AG04450 (cell line): ENCODE measurements around the gene TOX2. TPM values are rescaled to one million over a fixed set of nuclear protein-coding genes. Genes with fewer than 3 reads are reported as not detected.

ENCODE experiments used
- CTCF ChIA-PET: fragments of 300-600, 350-600 bp; formaldehyde crosslinking; extraction: SDS; loops from one replicate; lab custom pipeline; 2022; ENCODE audit warnings: antibody characterized with exemption, inconsistent platforms; lab: Charles Lee
- POLR2A ChIA-PET: fragments of 350-600 bp; formaldehyde crosslinking; extraction: SDS; loops from one replicate; lab custom pipeline; 2021; ENCODE audit warnings: antibody characterized with exemption, inconsistent platforms; lab: Yijun Ruan, JAX
- DNase-seq: peaks from one replicate; pipeline ENCODE4 v3.0.0-alpha.2; 2011; ENCODE audit warnings: low read depth, low spot score
- H3K27ac ChIP-seq: one replicate; pipeline ENCODE4 v1.5.1; 2012; ENCODE audit warnings: low read depth, low read length, control low read depth
- H3K27me3 ChIP-seq: one replicate; pipeline ENCODE4 v1.6.0; 2012; ENCODE audit warnings: low read length; ENCODE audit not compliant: control insufficient read depth, insufficient read depth
- H3K4me3 ChIP-seq: 2 replicates; pipeline ENCODE4 v1.5.1; 2011; ENCODE audit warnings: mild to moderate bottlenecking, low read depth, low read length, control low read depth
- H3K9me3 ChIP-seq: 2 replicates; pipeline ENCODE4 v1.5.1; 2012; ENCODE audit warnings: low read length; ENCODE audit not compliant: control insufficient read depth, insufficient read depth
- polyA plus RNA-seq: library from polyadenylated mRNA; depleted of rRNA; stranded (reverse); fragments of >200 nt; gene quantifications from 2 replicates; pipeline ENCODE4 v1.2.3, GENCODE V29; 2011
- TF ChIP-seq, protein P1 (sequence below): IDR thresholded peaks from 2 replicates; pipeline ENCODE4 v1.5.1; 2011; ENCODE audit warnings: low read depth, low read length, control low read depth, inconsistent platforms

TOX2 gene
- polyA plus RNA-seq, 1 experiment: 10.6 TPM

DNA sequence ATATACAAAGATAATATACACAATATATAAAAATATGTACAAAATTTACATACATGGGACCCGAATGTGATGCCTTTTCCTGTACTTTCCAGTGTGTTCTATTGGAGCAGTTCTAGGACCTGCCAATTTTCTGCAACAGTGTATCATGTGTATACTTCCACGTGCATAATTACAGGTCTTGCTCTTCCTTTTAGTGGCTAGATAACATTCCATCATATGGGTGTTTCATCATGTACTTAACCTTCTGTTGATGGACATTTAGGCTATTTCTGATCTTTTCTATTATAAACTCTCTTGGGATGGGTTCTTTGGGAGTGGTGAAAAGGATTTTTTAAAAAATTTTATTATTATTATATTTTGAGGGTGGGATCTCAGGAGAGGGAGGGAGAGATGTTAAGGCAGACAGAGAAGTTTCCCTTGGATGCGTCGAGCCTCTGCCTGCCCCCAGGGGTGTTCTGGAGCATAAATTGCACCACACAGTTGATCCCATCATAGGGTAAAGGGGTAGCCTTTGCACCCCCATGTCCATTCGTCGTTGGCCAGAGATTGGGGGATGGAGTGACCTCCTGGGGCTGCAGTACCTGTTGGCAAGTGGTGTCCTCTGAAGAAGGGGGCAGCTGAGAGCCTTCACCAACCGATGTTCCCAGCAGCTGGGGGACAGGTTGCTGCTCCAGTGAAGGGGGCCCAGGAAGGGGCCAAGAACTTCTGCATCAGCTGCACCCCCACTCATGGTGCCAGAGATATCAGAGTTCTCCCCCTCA lies 110.3 kb downstream of the TOX2 start:
- TF ChIP-seq, protein P1, sequence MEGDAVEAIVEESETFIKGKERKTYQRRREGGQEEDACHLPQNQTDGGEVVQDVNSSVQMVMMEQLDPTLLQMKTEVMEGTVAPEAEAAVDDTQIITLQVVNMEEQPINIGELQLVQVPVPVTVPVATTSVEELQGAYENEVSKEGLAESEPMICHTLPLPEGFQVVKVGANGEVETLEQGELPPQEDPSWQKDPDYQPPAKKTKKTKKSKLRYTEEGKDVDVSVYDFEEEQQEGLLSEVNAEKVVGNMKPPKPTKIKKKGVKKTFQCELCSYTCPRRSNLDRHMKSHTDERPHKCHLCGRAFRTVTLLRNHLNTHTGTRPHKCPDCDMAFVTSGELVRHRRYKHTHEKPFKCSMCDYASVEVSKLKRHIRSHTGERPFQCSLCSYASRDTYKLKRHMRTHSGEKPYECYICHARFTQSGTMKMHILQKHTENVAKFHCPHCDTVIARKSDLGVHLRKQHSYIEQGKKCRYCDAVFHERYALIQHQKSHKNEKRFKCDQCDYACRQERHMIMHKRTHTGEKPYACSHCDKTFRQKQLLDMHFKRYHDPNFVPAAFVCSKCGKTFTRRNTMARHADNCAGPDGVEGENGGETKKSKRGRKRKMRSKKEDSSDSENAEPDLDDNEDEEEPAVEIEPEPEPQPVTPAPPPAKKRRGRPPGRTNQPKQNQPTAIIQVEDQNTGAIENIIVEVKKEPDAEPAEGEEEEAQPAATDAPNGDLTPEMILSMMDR: no peak
- CTCF ChIA-PET: interaction anchor here (1.5 kb wide), 1 partner anchor 55 kb away, joined by 3 read pairs; no protein-coding TSS in a partner anchor
- POLR2A ChIA-PET: no interaction called here
- Histone ChIP-seq H3K27me3 (no peaks in the 10 kb centered on the region), H3K9me3 (no peaks in the 10 kb centered on the region; the same call in 1 of the 2 replicates), H3K27ac (no peak overlapping the region), H3K4me3 (no peak overlapping the region)
- no peak for DNase-seq

DNA sequence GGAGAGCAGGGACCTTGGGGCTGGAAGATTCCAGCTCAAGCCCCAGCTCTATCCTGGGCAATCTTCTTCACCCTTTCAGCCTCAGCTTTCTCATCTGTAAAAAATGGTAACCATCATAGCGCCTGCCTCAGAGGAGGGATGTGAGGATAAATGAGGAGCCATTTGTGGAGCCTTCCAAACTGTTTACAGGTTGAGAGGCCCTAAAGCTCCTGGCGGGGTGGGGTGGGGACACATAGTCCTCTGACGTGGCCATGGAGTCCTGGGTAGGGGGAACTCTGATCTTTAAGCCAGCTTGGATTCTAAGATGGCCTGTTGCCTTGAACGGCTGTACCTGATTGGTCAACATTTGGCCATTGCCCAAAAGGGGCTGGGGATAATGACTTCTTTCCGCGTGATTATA lies 111.1 kb downstream of the TOX2 start:
- H3K27ac ChIP-seq: no peak overlapping the region
- ChIA-PET POLR2A (no interaction called here), CTCF (interaction anchor here (1.5 kb wide), 1 partner anchor 55 kb away, joined by 3 read pairs; no protein-coding TSS in a partner anchor)
- DNase-seq: no peak
- no peaks in the 10 kb centered on the region; the same call in 1 of the 2 replicates for H3K9me3 ChIP-seq
- H3K4me3 ChIP-seq: no peak overlapping the region
- TF ChIP-seq, protein P1: no peak
- H3K27me3 ChIP-seq: no peaks in the 10 kb centered on the region

DNA sequence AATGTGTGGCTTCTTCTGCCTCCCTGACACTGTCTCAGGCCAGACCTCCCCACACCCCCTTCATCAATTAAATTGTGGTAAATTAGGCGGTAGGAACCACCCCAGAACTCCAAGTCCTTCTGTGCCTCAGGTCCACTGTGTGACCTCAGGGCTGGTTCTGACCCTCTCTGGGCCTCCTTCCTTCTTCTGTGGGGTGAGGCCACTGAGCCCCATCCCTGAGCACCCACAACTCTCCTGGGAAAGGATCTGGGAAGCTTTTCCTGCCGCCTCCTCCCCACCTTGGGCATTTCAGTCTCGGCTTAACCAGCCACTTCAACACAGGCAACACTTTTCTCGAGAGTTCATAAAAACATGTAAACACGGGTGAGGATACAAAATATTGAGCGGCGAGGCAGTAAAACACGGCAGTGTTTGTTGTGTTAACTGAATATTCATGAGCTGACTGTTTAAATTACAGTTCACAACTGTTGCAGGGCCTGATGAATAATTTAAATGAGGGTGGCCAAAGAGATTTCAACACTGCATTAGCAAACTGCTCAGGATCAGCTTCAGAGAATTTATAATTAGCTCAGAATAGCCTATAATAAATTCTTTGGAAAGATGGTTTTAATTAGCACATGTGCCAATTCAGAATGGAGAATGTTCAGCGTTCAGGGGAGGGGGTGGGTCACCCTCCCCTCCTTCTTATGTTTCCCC lies 112.1 kb downstream of the TOX2 start:
- POLR2A ChIA-PET: interaction anchor here (0.7 kb wide), 1 partner anchor 335 kb away, joined by 7 read pairs; no protein-coding TSS in a partner anchor
- Histone ChIP-seq H3K4me3 (no peak overlapping the region), H3K27me3 (no peaks in the 10 kb centered on the region), H3K27ac (no peak overlapping the region), H3K9me3 (no peaks in the 10 kb centered on the region; the same call in 1 of the 2 replicates)
- CTCF ChIA-PET: no interaction called here
- DNase-seq: no peak
- TF ChIP-seq, protein P1: no peak

DNA sequence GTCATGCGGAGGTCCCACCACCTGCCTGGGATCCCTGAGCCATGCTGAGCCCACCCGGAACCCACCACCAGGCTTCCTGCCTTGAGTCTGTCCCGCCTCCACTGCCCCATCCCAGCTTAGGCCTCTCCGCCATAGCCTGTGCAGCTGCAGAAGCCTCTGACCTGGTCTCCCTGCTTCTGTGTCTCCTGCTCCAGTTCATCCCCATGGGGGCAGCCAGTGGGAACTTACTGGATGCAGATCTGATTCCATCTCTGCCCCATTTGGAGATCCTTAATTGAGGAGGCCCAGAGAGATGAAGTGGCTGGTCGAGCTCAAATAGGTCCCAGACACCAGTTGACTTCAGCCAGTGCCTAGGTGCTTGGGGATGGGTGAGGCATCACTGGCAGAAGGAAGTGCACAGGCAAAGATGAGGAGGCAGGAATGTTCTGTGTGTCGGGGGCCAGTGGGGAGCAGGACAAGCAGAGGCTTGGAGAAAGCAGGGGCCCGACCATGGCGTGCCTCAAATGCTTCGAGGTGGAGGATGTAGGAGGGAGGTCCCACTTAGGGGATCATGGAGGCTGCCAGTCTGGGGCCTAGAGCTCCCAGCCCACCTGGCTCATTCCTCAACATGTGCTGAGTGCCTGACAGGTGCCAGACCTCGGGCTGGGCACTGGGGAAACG lies 112.8 kb downstream of the TOX2 start:
- DNase-seq: no peak
- Histone ChIP-seq H3K4me3 (no peak overlapping the region), H3K9me3 (no peaks in the 10 kb centered on the region; the same call in 1 of the 2 replicates), H3K27ac (no peak overlapping the region), H3K27me3 (no peaks in the 10 kb centered on the region)
- ChIA-PET CTCF (no interaction called here), POLR2A (interaction anchor here (0.7 kb wide), 1 partner anchor 336 kb away, joined by 7 read pairs; no protein-coding TSS in a partner anchor)
- TF ChIP-seq, protein P1: no peak
